Mammary epithelial cell (primary cell): ENCODE measurements around the gene PAGR1.

Experiments used
- CTCF ChIP-seq, 2 donors: IDR thresholded peaks in 1 of 2; conservative IDR thresholded peaks in 1 of 2; 2 replicates each; pipeline ENCODE4 v1.5.1; 2011 to 2012; ENCODE audit warnings: inconsistent platforms in 2 of 2, low read length in 2 of 2, mild to moderate bottlenecking in 2 of 2, control low read depth in 1 of 2, low read depth in 1 of 2; ENCODE audit not compliant: insufficient read depth in 1 of 2; ENCODE audit errors: extremely low read depth in 1 of 2
- EZH2 ChIP-seq: IDR thresholded peaks from 2 replicates; pipeline ENCODE4 v1.6.1; 2012; ENCODE audit warnings: low read length, inconsistent platforms, borderline replicate concordance

- TF ChIP-seq CTCF (conservative IDR thresholded peaks at IDR 0.05 in 1 of 2, IDR thresholded peaks at IDR 0.05 in 1 of 2; ENCODE audit: extremely low read depth in 1 of 2, insufficient read depth in 1 of 2, low read depth in 1 of 2, low read length in 2 of 2): no peak
- no peak for TF ChIP-seq EZH2
These were observed 3.0 kb upstream of the PAGR1 start for GRCh38 chr16:29812754-29813643.
